A549 (cell line): ENCODE results near the gene PYCARD. TPM values are rescaled to one million over a fixed set of nuclear protein-coding genes. Genes with fewer than 3 reads are reported as not detected.
A peak's percentile ranks its signal among the peaks of the same experiment; 100 is the strongest.

Source experiments
- ATAC-seq, 2 experiments: fragments of 200-7000 bp in 1 of 2; fragments of >200 bp in 1 of 2; cut with Nextera tagmentation in 1 of 2; cut with Tn5 transposase in 1 of 2; 3 replicates each; pipeline versions ENCODE4 v1.8.0 to v1.9.1; 2018 to 2020; ENCODE audit warnings: mild to moderate bottlenecking in 1 of 2, moderate library complexity in 1 of 2
- CTCF ChIA-PET: fragments of 300-600 bp; sonication (Branson Sonifier 250); formaldehyde crosslinking; extraction: SDS; loops from one replicate; lab custom pipeline; 2021; ENCODE audit warnings: antibody characterized with exemption, inconsistent platforms; lab: Yijun Ruan, JAX
- POLR2A ChIA-PET: fragments of 350-600 bp; formaldehyde crosslinking; extraction: SDS; loops from one replicate; lab custom pipeline; 2021; ENCODE audit warnings: antibody characterized with exemption, inconsistent platforms; lab: Yijun Ruan, JAX
- DNase-seq, 2 experiments: peaks; one replicate each; pipeline versions ENCODE4 v3.0.0 to v3.0.0-alpha.2; 2011 to 2016; ENCODE audit warnings: low read depth in 1 of 2, low spot score in 1 of 2
- FAIRE-seq: peaks from 2 replicates; lab custom pipeline; 2011; peaks lifted over from hg19 to GRCh38; lab: Jason Lieb, UNC
- H3K27ac ChIP-seq, 2 experiments: fragments of >200 bp; sonication (Bioruptor Twin); formaldehyde crosslinking; 3 replicates each; pipeline ENCODE4 v1.5.1; 2016 to 2017
- H3K4me1 ChIP-seq: fragments of >200 bp; sonication (Bioruptor Twin); formaldehyde crosslinking; 3 replicates; pipeline ENCODE4 v1.6.1; 2016
- H3K4me2 ChIP-seq: fragments of >200 bp; sonication (Bioruptor Twin); formaldehyde crosslinking; 3 replicates; pipeline ENCODE4 v1.6.1; 2016
- H3K4me3 ChIP-seq: fragments of >200 bp; sonication (Bioruptor Twin); formaldehyde crosslinking; 3 replicates; pipeline ENCODE4 v1.5.1; 2016
- H3K9me3 ChIP-seq: fragments of >200 bp; sonication (Bioruptor Twin); formaldehyde crosslinking; 3 replicates; pipeline ENCODE4 v1.6.1; 2016
- BHLHE40 ChIP-seq: IDR thresholded peaks from 2 replicates; pipeline ENCODE4 v1.6.1; 2012; ENCODE audit warnings: low read depth, low read length, inconsistent platforms
- CBX2 ChIP-seq: fragments of 200-600 bp; sonication (generic); IDR thresholded peaks from 2 replicates; pipeline ENCODE4 v1.6.1; 2016; ENCODE audit warnings: low read depth, mild to moderate bottlenecking, borderline replicate concordance
- CEBPB ChIP-seq, 2 experiments: fragments of >200 bp in 1 of 2; sonication (Bioruptor Twin) in 1 of 2; formaldehyde crosslinking in 1 of 2; IDR thresholded peaks; 2 replicates each; pipeline ENCODE4 v1.6.1; 2012 to 2016
- ESRRA ChIP-seq: fragments of 150-350 bp; IDR thresholded peaks from 2 replicates; pipeline ENCODE4 v1.6.1; 2014; ENCODE audit warnings: mild to moderate bottlenecking, low read length, borderline replicate concordance
- FOSB ChIP-seq: fragments of 250-450 bp; sonication (Bioruptor Pico); IDR thresholded peaks from 2 replicates; pipeline ENCODE4 v1.5.0; 2020; ENCODE audit warnings: mild to moderate bottlenecking, moderate library complexity
- HDAC2 ChIP-seq: fragments of 200-600 bp; sonication (generic); IDR thresholded peaks from 2 replicates; pipeline ENCODE4 v1.6.1; 2016
- HOXA7 ChIP-seq: fragments of 250-450 bp; sonication (Bioruptor Pico); IDR thresholded peaks from 2 replicates; pipeline ENCODE4 v1.5.0; 2020; ENCODE audit warnings: mild to moderate bottlenecking, moderate library complexity
- HOXB5 ChIP-seq: fragments of 250-450 bp; sonication (Bioruptor Pico); IDR thresholded peaks from 2 replicates; pipeline ENCODE4 v1.5.0; 2020; ENCODE audit warnings: mild to moderate bottlenecking, moderate library complexity
- JUN ChIP-seq, 2 experiments: fragments of >200 bp; sonication (Bioruptor Twin); formaldehyde crosslinking; IDR thresholded peaks; 2 replicates in 1 of 2; 3 replicates in 1 of 2; pipeline ENCODE4 v1.6.1; 2016 to 2017
- MYC ChIP-seq: IDR thresholded peaks from 2 replicates; pipeline ENCODE4 v1.6.1; 2012; ENCODE audit warnings: mild to moderate bottlenecking, inconsistent platforms, low read length, improper control_type of control experiment, borderline replicate concordance
- PHF8 ChIP-seq: fragments of 200-600 bp; sonication (generic); IDR thresholded peaks from 2 replicates; pipeline ENCODE4 v1.6.1; 2016; ENCODE audit warnings: low read depth, mild to moderate bottlenecking, antibody characterized with exemption, moderate library complexity, borderline replicate concordance
- RAD21 ChIP-seq, 2 experiments: fragments of >200 bp in 1 of 2; sonication (Bioruptor Twin) in 1 of 2; formaldehyde crosslinking in 1 of 2; IDR thresholded peaks in 1 of 2; conservative IDR thresholded peaks in 1 of 2; 2 replicates in 1 of 2; 3 replicates in 1 of 2; pipeline ENCODE4 v1.6.1; 2012 to 2018; ENCODE audit warnings: inconsistent platforms in 1 of 2
- RARB ChIP-seq: fragments of 250-450 bp; sonication (Bioruptor Pico); IDR thresholded peaks from 2 replicates; pipeline ENCODE4 v1.8.0; 2021; ENCODE audit warnings: mild to moderate bottlenecking, moderate library complexity
- RCOR1 ChIP-seq: fragments of 150-350 bp; IDR thresholded peaks from 2 replicates; pipeline ENCODE4 v1.6.1; 2014; ENCODE audit warnings: antibody characterized with exemption, low read length, low read depth
- RNF2 ChIP-seq: fragments of 200-600 bp; sonication (generic); IDR thresholded peaks from 2 replicates; pipeline ENCODE4 v1.6.1; 2016; ENCODE audit warnings: low read depth, mild to moderate bottlenecking, antibody characterized with exemption, moderate library complexity, borderline replicate concordance
- TFCP2L1 ChIP-seq: fragments of 250-450 bp; sonication (Bioruptor Pico); IDR thresholded peaks from 2 replicates; pipeline ENCODE4 v1.5.0; 2021; ENCODE audit warnings: mild to moderate bottlenecking
- TP53 ChIP-seq: fragments of 250-450 bp; sonication (Bioruptor Pico); IDR thresholded peaks from 2 replicates; pipeline ENCODE4 v1.5.0; 2021; ENCODE audit warnings: mild to moderate bottlenecking, moderate library complexity
- USF2 ChIP-seq: fragments of 450-650 bp; IDR thresholded peaks from 2 replicates; pipeline ENCODE4 v1.6.1; 2014; ENCODE audit warnings: antibody characterized with exemption
- ZSCAN20 ChIP-seq: fragments of 250-450 bp; sonication (Bioruptor Pico); IDR thresholded peaks from 2 replicates; pipeline ENCODE4 v1.8.0; 2022; ENCODE audit warnings: mild to moderate bottlenecking, moderate library complexity
- WGBS: methylation state at CpG from one replicate; pipeline ENCODE4 v1.1.6; 2017; ENCODE audit errors: missing lambda C conversion rate; 5-methylcytosine and 5-hydroxymethylcytosine counted together
- polyA plus RNA-seq, 4 experiments: library from polyadenylated mRNA; depleted of rRNA in 3 of 4; stranded (reverse); fragments of >200 nt; fragmentation: RNase III in 1 of 4; extraction: RNeasy Plus Mini Kit Qiagen cat#74134 plus additional on column Dnase treatment in 1 of 4; gene quantifications; 2 replicates in 3 of 4; 3 replicates in 1 of 4; pipeline ENCODE4 v1.2.3, GENCODE V29; 2011 to 2017
- TF ChIP-seq, protein P1 (sequence below): fragments of 250-450 bp; sonication (Bioruptor Pico); IDR thresholded peaks from 2 replicates; pipeline ENCODE4 v1.5.0; 2020; ENCODE audit warnings: low read depth, mild to moderate bottlenecking, moderate library complexity

The PYCARD gene
- polyA plus RNA-seq, 2 of the 4 experiments (the other 2 are of a cell fraction), result 16.1 to 30.1 TPM

- no peak for ATAC-seq
- Histone ChIP-seq H3K9me3 (no peaks in the 10 kb centered on the region), H3K4me2 (no peak overlapping the region)
- CTCF ChIA-PET, result interaction anchor here (0.6 to 0.9 kb wide), 4 partner anchors 13 to 255 kb away, joined by 3 to 4 read pairs (median 3); partner anchors contain the start of gene ZNF843
- 90% methylated on average over 8 of the region's 8 CpGs for WGBS
- FAIRE-seq, result no peak
- TF ChIP-seq RNF2 (no peak), RCOR1 (no peak), CBX2 (no peak), TFCP2L1 (CRISPR knock-in tag) (no peak), USF2 (no peak), CEBPB (IDR thresholded peaks at IDR 0.05) (no peak), ESRRA (no peak)
- TF ChIP-seq, all 56 proteins: peak for 0
- no peak for DNase-seq
- POLR2A ChIA-PET, result no interaction called here
- Histone ChIP-seq H3K4me3 (no peak overlapping the region), H3K27ac (no peak overlapping the region), H3K4me1 (peaks cover 18% of the 10 kb centered on the region)
Observed at GRCh38 chr16:31187808-31188189, 14.8 kb downstream of the PYCARD start.

- TF ChIP-seq HOXA7 (CRISPR knock-in tag), result peak; percentile 71; the same call in 1 of the 2 replicates
- TF ChIP-seq TP53 (CRISPR knock-in tag), result peak; percentile 24; the same call in 1 of the 2 replicates
- TF ChIP-seq FOSB, result no peak; the same call in 1 of the 2 replicates
- 0 out of 2 replicates have a peak, but pooled peaks have one; percentile 48 for TF ChIP-seq TFCP2L1 (CRISPR knock-in tag)
- TF ChIP-seq RARB (CRISPR knock-in tag), result peak; percentile 64; the same call in 1 of the 2 replicates
- TF ChIP-seq MYC, result no peak
- Histone ChIP-seq H3K27ac (no peak overlapping the region), H3K4me2 (no peak overlapping the region), H3K4me3 (no peak overlapping the region), H3K4me1 (peaks cover 24% of the 10 kb centered on the region), H3K9me3 (no peaks in the 10 kb centered on the region)
- CTCF ChIA-PET, result interaction anchor here (0.6 to 0.9 kb wide), 4 partner anchors 14 to 256 kb away, joined by 3 to 4 read pairs (median 3); partner anchors contain the start of gene ZNF843
- ATAC-seq, result no peak
- POLR2A ChIA-PET, result no interaction called here
- DNase-seq, result no peak
- no peak for FAIRE-seq
- 88% methylated on average over 10 of the region's 10 CpGs for WGBS
Observed at GRCh38 chr16:31186930-31187807, 15.4 kb downstream of the PYCARD start.

- ChIA-PET POLR2A (interaction anchor here (1.2 kb wide), 1 partner anchor 69 kb away, joined by 3 read pairs; the partner anchor contains the start of gene KAT8), CTCF (no interaction called here)
- TF ChIP-seq HDAC2 (no peak), RAD21 (conservative IDR thresholded peaks at IDR 0.05 in 1 of 2, IDR thresholded peaks at IDR 0.05 in 1 of 2) (no peak), JUN (IDR thresholded peaks at IDR 0.05) (no peak), PHF8 (no peak), ZSCAN20 (CRISPR knock-in tag) (no peak), BHLHE40 (no peak), RCOR1 (no peak), HOXB5 (CRISPR knock-in tag) (no peak)
- TF ChIP-seq, protein P1, sequence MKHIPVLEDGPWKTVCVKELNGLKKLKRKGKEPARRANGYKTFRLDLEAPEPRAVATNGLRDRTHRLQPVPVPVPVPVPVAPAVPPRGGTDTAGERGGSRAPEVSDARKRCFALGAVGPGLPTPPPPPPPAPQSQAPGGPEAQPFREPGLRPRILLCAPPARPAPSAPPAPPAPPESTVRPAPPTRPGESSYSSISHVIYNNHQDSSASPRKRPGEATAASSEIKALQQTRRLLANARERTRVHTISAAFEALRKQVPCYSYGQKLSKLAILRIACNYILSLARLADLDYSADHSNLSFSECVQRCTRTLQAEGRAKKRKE (CRISPR knock-in tag), result no peak
- 96% methylated on average over 7 of the region's 7 CpGs for WGBS
- Histone ChIP-seq H3K4me1 (peaks cover 29% of the 10 kb centered on the region), H3K4me2 (no peak overlapping the region), H3K9me3 (no peaks in the 10 kb centered on the region), H3K4me3 (no peak overlapping the region), H3K27ac (no peak overlapping the region)
- ATAC-seq (no peak), DNase-seq (no peak), FAIRE-seq (no peak)
Observed at GRCh38 chr16:31186176-31186575, 16.4 kb downstream of the PYCARD start.
